Neural progenitor cell (in vitro differentiated cells): Measurements from ENCODE around the gene JAM2.

ENCODE experiments used
- CTCF ChIP-seq: fragments of 200-600 bp; sonication (generic); IDR thresholded peaks from 2 replicates; pipeline ENCODE4 v1.5.1; 2017; ENCODE audit warnings: antibody characterized with exemption, mild to moderate bottlenecking
- EZH2 ChIP-seq: fragments of 200-600 bp; sonication (generic); IDR thresholded peaks from 2 replicates; pipeline ENCODE4 v1.6.1; 2017; ENCODE audit warnings: antibody characterized with exemption, mild to moderate bottlenecking, moderate library complexity
- EZH2phosphoT487 ChIP-seq: fragments of 200-600 bp; sonication (generic); IDR thresholded peaks from 2 replicates; pipeline ENCODE4 v1.6.1; 2017; ENCODE audit warnings: antibody characterized with exemption

- no peak for TF ChIP-seq CTCF
- TF ChIP-seq EZH2phosphoT487 = no peak
- TF ChIP-seq EZH2 = no peak
Observed at GRCh38 chr21:25657140-25657539, 18.1 kb downstream of the JAM2 start.
